Gastrocnemius medialis (tissue), 4 donors: Measurements from ENCODE around the gene MIX23.

Experiments used
- POLR2A ChIP-seq, 2 donors: fragments of 450-650 bp; IDR thresholded peaks; one replicate each; pipeline ENCODE4 v1.6.1; 2017; ENCODE audit warnings: antibody characterized with exemption in 2 of 2, mild to moderate bottlenecking in 2 of 2, moderate library complexity in 2 of 2
- TF ChIP-seq, protein P1 (sequence below), 5 experiments: fragments of 450-650 bp in 3 of 5; fragments of 200-600 bp in 2 of 5; sonication (generic) in 2 of 5; IDR thresholded peaks in 4 of 5; conservative IDR thresholded peaks in 1 of 5; 1 replicate in 4 of 5; 2 replicates in 1 of 5; pipeline ENCODE4 v1.5.1; 2016 to 2019; ENCODE audit warnings: antibody characterized with exemption in 5 of 5, mild to moderate bottlenecking in 3 of 5, moderate library complexity in 3 of 5

DNA sequence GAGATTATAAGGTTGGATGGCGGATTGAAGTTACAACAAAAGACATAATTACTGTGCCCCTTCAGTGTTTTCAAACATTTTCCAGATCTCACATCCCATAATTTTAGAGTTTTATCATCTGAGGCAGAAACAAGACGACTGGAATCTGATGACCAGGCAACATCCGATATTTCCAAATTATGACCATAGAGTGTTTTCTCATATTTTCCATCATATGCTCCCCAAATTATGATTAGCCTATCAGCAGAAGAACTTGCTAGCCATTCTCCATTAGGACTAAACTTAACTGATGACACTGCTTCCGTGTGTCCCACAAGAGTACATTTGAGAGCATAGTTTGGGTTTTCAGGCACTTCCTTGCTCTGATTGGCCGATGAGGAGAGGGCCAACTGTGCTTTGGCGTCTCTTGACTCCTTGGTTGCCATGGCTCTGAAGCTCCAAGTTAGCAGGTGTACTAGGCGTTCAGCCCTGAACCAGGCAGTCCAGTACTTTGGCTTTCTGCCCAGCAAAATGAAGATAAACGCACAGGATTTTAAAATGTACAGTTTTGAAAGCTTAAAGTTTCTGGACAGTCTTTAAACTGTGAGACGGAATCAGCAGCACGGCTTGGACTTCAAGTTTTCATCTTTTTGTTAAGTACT, 32.2 kb upstream of the MIX23 start:
- TF ChIP-seq, protein P1, sequence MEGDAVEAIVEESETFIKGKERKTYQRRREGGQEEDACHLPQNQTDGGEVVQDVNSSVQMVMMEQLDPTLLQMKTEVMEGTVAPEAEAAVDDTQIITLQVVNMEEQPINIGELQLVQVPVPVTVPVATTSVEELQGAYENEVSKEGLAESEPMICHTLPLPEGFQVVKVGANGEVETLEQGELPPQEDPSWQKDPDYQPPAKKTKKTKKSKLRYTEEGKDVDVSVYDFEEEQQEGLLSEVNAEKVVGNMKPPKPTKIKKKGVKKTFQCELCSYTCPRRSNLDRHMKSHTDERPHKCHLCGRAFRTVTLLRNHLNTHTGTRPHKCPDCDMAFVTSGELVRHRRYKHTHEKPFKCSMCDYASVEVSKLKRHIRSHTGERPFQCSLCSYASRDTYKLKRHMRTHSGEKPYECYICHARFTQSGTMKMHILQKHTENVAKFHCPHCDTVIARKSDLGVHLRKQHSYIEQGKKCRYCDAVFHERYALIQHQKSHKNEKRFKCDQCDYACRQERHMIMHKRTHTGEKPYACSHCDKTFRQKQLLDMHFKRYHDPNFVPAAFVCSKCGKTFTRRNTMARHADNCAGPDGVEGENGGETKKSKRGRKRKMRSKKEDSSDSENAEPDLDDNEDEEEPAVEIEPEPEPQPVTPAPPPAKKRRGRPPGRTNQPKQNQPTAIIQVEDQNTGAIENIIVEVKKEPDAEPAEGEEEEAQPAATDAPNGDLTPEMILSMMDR (IDR thresholded peaks at IDR 0.05 in 4 of 5, conservative IDR thresholded peaks at IDR 0.05 in 1 of 5) = no peak
- no peak for TF ChIP-seq POLR2A (IDR thresholded peaks at IDR 0.05)
